Neural crest cell (in vitro differentiated cells): ENCODE measurements around the gene PTPN18. TPM values are rescaled to one million over a fixed set of nuclear protein-coding genes. Genes with fewer than 3 reads are reported as not detected.
A peak's percentile ranks its signal among the peaks of the same experiment; 100 is the strongest.

Experiments used
- DNase-seq: peaks from one replicate; pipeline ENCODE4 v3.0.0; 2021; ENCODE audit warnings: low read depth, mixed read lengths, low spot score
- H3K27ac Mint-ChIP-seq: one replicate; pipeline ENCODE4 v1.8.0; 2021; ENCODE audit warnings: mild to moderate bottlenecking, mixed read lengths; ENCODE audit not compliant: unreplicated experiment
- H3K27me3 Mint-ChIP-seq: 2 replicates; pipeline ENCODE4 v1.8.0; 2021; ENCODE audit warnings: low read depth, mild to moderate bottlenecking, mixed read lengths
- H3K36me3 Mint-ChIP-seq: 2 replicates; pipeline ENCODE4 v1.8.0; 2021; ENCODE audit warnings: low read depth, mild to moderate bottlenecking, mixed read lengths
- H3K4me1 Mint-ChIP-seq: 2 replicates; pipeline ENCODE4 v1.8.0; 2021; ENCODE audit warnings: mixed read lengths
- H3K4me3 Mint-ChIP-seq: one replicate; pipeline ENCODE4 v1.8.0; 2021; ENCODE audit warnings: mild to moderate bottlenecking, mixed read lengths
- H3K9me3 Mint-ChIP-seq: 2 replicates; pipeline ENCODE4 v1.8.0; 2021; ENCODE audit warnings: mixed read lengths
- CTCF ChIP-seq: fragments of 200-600 bp; sonication (generic); conservative IDR thresholded peaks from 2 replicates; pipeline ENCODE4 v1.5.0; 2021; ENCODE audit warnings: antibody characterized with exemption, mild to moderate bottlenecking
- total RNA-seq: library from RNA; stranded (reverse); gene quantifications from 2 replicates; pipeline ENCODE4 v1.2.1, GENCODE V29; 2021

Gene PTPN18
- total RNA-seq, 1 donor from 2014 or later, result 31.3 TPM

GRCh38 chr2:130346041-130346740 lies 9.7 kb upstream of the PTPN18 start:
- peak overlapping the region; percentile 66 for H3K4me3 Mint-ChIP-seq
- DNase-seq, result no peak
- H3K27ac Mint-ChIP-seq, result no peak overlapping the region
- H3K27me3 Mint-ChIP-seq, result no peaks in the 10 kb centered on the region
- no peak for TF ChIP-seq CTCF
- H3K9me3 Mint-ChIP-seq, result no peaks in the 10 kb centered on the region
- peaks cover 12% of the 10 kb centered on the region for H3K4me1 Mint-ChIP-seq
- peaks cover 16% of the 10 kb centered on the region for H3K36me3 Mint-ChIP-seq

- Mint-ChIP-seq H3K36me3 (peaks cover 16% of the 10 kb centered on the region), H3K27ac (no peak overlapping the region), H3K4me1 (peaks cover 14% of the 10 kb centered on the region), H3K27me3 (no peaks in the 10 kb centered on the region), H3K9me3 (no peaks in the 10 kb centered on the region), H3K4me3 (peak overlapping the region; percentile 66)
- no peak for DNase-seq
- no peak for TF ChIP-seq CTCF
These were observed 9.2 kb upstream of the PTPN18 start for GRCh38 chr2:130346741-130347066.

- Mint-ChIP-seq H3K27ac (no peak overlapping the region), H3K9me3 (no peaks in the 10 kb centered on the region), H3K36me3 (peaks cover 16% of the 10 kb centered on the region), H3K27me3 (no peaks in the 10 kb centered on the region), H3K4me1 (peaks cover 17% of the 10 kb centered on the region), H3K4me3 (peak overlapping the region; percentile 18)
- no peak for TF ChIP-seq CTCF
- DNase-seq, result no peak
These were observed 8.5 kb upstream of the PTPN18 start for GRCh38 chr2:130347220-130347925.

- no peaks in the 10 kb centered on the region for H3K27me3 Mint-ChIP-seq
- H3K4me3 Mint-ChIP-seq, result no peak overlapping the region
- H3K36me3 Mint-ChIP-seq, result peaks cover 16% of the 10 kb centered on the region
- no peak for TF ChIP-seq CTCF
- no peak for DNase-seq
- no peaks in the 10 kb centered on the region for H3K9me3 Mint-ChIP-seq
- no peak overlapping the region for H3K27ac Mint-ChIP-seq
- H3K4me1 Mint-ChIP-seq, result peaks cover 27% of the 10 kb centered on the region
These were observed 6.7 kb upstream of the PTPN18 start for GRCh38 chr2:130349174-130349573.

GRCh38 chr2:130351711-130352110 lies 4.1 kb upstream of the PTPN18 start:
- Mint-ChIP-seq H3K4me3 (peak overlapping the region; percentile 81), H3K27ac (peak overlapping the region; percentile 90), H3K4me1 (peaks cover 38% of the 10 kb centered on the region), H3K9me3 (no peaks in the 10 kb centered on the region), H3K36me3 (peaks cover 11% of the 10 kb centered on the region), H3K27me3 (no peaks in the 10 kb centered on the region)
- DNase-seq, result no peak
- TF ChIP-seq CTCF, result no peak
